ENCODE data around the gene SEC31B.

Gene SEC31B

DNA sequence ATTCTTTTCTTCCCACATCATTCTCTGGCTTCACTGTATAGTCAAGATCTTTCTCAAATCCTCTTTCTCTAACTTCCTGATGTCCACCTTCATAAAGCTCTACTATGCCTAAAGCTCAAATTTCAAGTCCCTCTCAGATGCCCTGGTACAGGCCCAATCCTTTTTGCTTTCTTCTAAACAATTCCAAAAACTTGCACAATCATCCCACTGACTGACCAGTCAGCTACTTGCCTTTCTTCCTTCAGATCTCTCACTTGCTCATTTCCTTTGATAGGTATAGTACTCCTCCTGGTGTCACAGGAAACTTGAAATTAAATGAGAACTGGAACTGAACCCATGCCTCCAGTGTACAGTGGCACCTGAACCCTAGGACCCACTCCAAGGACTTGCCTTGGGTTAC is 18.2 kb downstream of the SEC31B start:
- no peak overlapping the region for H3K27ac ChIP-seq
- DNase-seq (ENCODE audit: low read depth, low spot score), result no peak

DNA sequence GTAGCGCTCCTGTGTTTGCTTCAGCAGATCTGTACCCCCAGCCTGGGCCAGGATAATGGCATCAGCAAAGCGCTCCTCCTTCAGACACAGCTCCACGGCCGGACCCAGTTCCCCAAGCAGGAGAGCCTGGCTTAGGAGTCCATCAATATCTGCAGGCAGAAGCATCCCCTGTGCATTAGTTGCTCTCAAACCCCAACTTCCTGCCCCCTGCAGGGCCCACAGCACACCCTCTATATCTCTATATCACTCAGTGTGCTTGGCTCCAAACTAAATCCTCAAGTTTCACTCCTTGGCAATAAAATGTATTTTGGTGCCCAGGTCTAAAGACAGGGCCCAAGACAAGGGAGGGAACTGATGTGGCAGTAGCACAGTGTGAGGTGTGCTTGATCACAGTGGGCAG is 21.6 kb downstream of the SEC31B start:
- no peak overlapping the region for H3K27ac ChIP-seq
- DNase-seq (ENCODE audit: low read depth, low spot score), result no peak

DNA sequence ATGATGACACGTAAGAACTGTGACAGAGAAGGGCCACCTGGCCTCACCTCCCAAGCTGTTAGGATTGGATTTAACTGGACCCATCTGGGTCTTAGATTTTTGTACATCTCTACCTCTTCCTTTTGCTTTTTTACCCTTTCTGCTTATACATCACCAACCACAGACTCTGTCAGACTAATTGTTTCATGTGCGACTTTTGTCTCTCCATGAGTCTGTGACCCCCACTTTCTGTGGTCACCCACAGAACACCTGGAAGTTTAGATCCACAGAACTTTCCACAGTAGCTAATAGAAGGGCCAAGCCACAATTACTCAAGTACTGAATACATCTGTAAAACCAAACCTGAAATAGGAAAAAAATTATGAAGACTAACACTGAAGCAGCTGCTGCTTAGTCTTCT is 23.1 kb downstream of the SEC31B start:
- no peak for DNase-seq (ENCODE audit: low read depth, low spot score)
- H3K27ac ChIP-seq, result no peak overlapping the region

DNA sequence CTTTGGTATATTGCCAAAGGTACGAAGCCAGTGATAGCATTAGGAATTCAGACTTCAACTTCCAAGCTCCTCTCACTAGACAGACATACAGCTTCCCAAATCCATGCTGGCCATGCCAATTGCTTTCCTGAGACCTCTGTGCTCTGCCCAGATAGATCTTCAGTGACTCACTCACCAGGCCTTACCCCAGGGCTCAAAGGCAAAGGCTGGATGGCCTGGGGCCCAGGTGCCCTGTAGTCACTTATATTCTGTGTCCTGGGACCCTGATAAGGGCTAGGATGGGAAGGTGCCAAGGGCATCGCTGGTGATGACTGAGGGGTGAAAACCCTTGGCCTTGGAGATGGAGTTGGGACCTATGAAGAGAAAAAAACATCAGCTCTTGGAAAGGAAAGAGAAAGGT is 29.1 kb downstream of the SEC31B start:
- no peak overlapping the region for H3K27ac ChIP-seq
- DNase-seq (ENCODE audit: low read depth, low spot score), result no peak

DNA sequence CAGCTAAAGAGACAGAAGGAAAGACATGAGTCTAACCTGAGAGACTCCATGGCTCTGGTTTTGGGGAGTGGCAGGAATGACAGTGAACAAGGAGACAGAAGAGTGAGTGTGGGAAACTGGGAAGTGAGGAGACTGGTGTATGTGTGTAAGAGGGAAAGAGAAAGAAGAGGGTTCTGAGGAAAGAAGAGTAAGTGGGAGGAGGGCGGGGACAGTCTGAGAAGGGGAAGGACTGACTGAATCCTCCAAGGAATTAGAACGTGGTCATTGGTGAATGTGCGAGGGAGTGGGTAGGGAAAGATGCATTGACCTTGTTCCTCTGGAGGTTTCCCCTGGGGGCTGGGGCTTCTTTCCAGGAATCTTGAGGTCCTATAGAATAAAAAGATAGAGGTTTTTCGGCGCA is 30.3 kb downstream of the SEC31B start:
- no peak overlapping the region for H3K27ac ChIP-seq
- no peak for DNase-seq (ENCODE audit: low read depth, low spot score)

DNA sequence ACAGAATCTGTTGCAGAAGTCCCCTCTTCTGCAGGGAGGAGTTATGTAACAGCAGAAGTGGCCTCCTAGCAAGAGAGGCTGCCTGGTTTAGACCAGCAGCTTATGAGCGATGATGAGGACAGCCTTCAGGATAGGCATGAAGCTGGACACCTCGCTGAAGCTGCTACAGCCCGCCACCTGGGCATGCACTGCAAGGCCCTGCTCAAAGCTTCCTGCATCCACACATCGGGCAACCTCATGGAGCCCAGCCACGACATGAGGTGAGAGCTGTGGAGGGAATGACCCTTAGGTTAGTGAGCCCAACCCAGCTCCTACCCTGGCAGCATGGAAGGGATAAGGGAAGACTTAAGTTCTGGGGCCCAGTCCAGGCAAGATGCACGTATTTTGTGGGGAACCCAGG is 32.1 kb downstream of the SEC31B start:
- no peak for DNase-seq (ENCODE audit: low read depth, low spot score)
- no peak overlapping the region for H3K27ac ChIP-seq

DNA sequence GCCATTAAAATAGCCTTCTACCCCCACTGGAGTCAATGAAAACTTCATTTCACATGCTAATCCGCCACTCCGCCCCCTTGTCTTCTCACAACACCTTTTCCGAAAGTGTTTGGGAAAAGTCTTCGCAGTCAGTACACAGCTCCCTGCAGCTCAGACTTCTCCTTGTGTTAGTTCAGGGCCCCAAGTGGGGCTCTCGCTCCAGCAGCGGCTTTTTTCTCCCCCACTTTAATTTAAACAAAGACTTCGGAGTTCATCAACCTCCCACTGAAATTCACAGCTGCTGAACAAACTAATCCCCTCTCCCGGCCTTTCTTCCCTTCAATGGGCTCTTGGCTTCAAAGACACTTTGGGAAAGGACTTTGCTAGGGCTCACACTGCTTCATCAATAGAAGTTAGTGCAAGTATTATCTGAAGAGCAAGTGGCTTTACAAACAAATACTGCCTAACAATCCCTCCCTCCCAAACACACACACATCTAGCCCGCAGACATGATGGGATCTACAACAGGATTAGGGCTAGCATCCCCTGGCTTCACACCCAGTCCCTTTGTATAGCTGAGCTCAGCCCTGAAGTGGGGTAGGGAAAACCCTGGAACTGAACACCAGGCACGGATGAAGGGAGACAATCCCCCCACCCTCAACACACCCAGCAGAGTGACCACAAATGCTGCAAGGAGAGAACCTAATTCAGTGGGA is 33.7 kb downstream of the SEC31B start:
- DNase-seq (ENCODE audit: low read depth, low spot score), result no peak
- no peak overlapping the region for H3K27ac ChIP-seq

DNA sequence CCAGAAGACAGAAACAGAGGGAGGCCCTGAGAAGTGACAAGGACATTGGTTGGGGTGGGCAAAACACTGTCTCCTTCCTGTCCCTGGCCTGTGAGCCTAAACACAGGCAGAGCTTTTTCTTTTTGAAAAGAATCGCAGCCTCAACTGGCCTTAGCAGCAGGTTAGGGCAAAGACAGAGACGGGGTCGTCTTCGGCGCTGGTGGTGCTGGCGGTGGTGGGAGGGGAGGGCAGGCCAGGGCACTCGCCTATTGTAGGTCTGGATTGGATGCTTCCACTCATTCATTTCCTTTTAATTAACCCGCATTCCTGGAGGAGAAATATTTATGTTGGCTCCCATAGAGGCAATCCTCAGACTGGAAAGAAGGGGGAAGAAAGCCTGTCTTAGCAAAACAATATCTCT is 34.3 kb downstream of the SEC31B start:
- DNase-seq (ENCODE audit: low read depth, low spot score), result no peak
- no peak overlapping the region for H3K27ac ChIP-seq

DNA sequence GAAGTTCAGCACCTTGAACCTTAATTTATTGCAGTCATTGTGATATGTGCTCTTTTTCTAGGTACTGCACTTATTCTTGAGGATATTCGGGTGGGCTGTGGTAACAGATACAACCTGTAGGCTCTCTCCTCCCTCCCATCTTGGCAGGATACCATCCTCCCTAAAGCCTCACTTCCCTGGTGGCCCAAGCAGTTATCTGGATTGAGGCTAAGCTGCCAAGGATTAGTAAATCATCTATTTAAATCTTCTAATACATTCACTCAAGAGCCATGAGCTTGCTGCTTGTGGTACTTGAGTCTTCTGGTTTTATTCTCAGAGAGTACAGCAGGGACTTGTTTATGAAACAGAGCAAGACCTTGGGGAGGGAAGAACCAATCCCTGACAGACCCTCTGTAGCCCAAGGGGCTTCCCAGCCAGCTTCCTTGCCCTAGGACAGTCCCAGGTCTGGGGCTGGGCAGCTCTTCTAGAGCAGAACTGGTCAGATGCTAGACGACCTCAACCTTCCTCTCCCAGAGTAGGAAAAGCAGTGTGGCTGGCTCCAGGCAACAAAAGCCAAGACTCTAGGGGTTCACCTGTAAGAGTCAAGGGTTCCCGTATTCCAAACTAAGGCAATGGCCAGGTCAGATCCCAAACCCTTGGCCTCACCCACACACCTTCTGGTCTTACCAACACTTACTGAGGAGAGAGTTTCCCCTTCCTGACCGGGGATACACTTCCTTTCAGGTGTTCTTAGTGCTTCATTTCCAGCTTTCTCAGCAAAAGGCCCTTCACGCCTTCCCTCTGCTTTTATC is 35.6 kb downstream of the SEC31B start:
- no peak overlapping the region for H3K27ac ChIP-seq
- DNase-seq (ENCODE audit: low read depth, low spot score), result no peak

DNA sequence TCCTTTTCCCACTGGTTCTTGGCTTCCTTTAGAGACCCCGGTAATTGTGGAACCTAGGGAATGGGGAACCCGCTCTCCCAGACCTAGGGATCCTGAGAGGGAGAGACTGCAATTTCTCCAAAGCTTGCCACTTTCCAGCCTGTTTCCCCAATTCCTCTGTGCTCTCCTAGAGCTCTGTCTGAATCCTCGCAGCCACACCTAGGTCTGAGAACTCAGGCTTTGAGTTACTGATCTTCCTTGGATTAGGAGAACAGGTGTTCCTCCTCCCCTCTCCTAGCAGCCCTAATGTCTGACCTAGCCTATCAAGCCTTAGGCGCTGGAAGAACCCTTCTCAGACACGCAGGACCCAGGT is 36.9 kb downstream of the SEC31B start:
- DNase-seq (ENCODE audit: low read depth, low spot score), result no peak
- H3K27ac ChIP-seq, result no peak overlapping the region

DNA sequence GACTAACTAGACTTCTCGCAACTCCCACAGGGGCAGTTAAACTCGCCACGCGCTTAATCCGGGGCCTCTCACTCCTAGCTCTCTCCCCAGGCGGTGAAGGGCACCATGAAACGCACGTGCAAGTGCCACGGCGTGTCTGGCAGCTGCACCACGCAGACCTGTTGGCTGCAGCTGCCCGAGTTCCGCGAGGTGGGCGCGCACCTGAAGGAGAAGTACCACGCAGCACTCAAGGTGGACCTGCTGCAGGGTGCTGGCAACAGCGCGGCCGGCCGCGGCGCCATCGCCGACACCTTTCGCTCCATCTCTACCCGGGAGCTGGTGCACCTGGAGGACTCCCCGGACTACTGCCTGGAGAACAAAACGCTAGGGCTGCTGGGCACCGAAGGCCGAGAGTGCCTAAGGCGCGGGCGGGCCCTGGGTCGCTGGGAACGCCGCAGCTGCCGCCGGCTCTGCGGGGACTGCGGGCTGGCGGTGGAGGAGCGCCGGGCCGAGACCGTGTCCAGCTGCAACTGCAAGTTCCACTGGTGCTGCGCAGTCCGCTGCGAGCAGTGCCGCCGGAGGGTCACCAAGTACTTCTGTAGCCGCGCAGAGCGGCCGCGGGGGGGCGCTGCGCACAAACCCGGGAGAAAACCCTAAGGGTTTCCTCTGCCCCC is 37.4 kb downstream of the SEC31B start:
- no peak overlapping the region for H3K27ac ChIP-seq
- DNase-seq (ENCODE audit: low read depth, low spot score), result no peak

DNA sequence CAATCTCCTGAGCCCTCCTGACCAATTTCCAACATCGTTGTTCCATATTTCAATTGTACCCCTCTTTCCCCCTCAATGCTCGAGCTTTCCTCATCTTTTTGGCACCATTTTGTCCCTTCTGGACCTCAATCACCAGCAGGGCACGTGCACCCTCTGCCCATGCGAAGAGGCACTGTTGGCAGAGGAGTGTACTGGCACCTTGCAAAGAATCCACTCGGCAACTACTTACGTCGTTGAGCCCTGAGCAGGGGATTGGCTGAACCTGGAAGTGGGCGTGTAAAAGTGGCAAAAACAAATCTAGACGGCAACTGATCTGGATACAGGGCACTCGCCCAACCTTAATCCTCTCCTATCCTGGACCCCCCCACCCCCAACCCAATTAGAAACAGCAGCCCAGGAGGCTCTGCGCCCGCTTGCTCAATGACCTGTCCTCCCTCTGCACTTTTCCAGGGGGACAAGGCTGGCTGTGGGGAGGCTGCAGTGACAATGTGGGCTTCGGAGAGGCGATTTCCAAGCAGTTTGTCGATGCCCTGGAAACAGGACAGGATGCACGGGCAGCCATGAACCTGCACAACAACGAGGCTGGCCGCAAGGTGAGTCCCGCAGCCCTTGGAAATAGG is 38.1 kb downstream of the SEC31B start:
- no peak overlapping the region for H3K27ac ChIP-seq
- DNase-seq (ENCODE audit: low read depth, low spot score), result peak; percentile 41

DNA sequence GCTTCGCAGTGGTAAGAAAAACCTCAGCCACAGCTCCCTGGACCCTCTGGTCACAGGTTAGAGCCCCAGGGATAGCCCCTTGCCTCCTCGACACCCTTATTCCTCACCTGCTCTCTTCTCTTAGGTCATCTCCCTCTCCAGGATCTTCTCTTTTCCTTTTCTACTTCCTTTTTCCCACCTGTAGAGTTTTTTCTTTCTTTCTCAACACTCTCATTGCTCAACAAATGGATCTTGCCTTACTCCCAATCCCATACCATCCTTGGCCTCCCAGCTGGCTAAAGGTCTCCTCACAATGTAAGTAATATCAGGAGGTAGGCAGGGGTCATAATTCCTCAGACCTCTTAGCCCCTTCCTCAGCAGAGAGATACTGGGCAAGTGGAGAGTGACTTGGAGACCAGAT is 39.7 kb downstream of the SEC31B start:
- no peak overlapping the region for H3K27ac ChIP-seq
- DNase-seq (ENCODE audit: low read depth, low spot score), result no peak

DNA sequence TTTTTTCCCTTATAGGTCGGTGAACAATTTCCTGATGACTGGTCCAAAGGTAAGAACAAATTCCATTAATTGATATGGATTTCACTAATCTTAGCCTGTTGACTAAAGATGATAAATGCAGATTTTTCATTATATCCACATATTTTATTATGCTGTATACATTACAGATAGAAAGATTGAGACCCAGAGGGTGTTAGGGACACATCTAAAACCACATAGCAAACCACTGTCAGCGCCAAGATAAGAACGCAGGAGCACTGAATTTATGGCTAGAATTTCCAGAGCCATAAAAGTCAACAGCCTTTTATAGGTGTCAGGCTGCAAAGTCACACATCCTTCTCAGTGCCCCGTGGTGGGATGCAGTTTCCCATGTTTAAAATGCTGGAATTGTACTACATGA is 40.6 kb downstream of the SEC31B start:
- no peak overlapping the region for H3K27ac ChIP-seq
- no peak for DNase-seq (ENCODE audit: low read depth, low spot score)

DNA sequence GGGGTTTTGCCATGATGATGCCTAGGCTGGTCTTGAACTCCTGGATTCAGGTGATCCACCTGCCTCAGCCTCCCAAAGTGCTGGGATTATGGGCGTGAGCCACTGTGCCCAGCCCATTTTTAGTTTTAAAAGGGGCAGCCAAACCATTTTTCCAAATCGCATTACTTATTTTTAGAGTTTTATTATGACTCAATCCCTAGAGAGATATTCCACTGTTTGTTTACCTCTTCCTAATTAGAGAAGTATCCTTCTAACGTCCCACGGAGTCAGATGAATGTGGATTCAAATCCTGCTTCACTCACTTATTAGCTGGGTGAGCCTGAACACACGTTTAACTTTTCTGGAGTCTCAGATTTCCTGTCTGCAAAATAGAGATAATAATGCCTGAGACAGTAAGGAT is 41.7 kb downstream of the SEC31B start:
- H3K27ac ChIP-seq, result no peak overlapping the region
- DNase-seq (ENCODE audit: low read depth, low spot score), result no peak

DNA sequence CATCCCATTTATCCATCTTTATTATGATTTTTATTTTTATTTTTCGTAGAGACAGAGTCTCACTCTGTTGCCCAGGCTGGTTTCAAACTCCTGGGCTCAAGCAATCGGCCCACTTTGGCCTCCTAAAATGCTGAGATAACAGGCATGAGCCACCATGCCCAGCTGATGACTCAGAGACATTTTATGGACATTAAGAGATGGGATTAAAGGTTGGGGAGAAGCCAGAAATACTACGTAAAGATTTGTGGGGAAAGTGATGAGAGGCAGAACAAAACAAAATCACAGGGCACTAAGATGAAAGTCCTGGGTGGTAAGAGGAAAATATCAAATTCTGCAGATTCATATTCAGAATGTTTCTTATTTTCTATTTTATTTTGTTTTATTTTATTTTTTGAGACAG is 49.3 kb downstream of the SEC31B start:
- no peak for DNase-seq (ENCODE audit: low read depth, low spot score)
- H3K27ac ChIP-seq, result no peak overlapping the region

DNA sequence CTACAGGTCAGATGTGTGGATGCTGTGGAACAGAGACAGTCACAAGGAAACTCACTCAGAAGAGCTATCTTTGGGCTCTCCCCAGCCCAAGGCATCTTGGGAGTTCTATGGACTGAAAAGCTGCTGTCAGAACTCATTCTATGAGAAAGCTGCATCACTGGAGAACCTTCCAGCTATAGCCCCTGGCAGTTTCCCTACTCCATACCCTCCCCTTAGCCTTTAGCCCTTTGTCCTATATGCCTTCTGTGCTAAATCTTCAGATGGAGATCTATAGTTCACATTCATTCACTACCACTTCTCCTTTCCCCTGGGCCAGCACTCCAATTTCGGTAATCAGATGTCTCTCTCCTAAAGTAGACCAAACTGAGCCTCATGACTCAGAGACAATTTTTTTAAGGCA is 49.9 kb downstream of the SEC31B start:
- H3K27ac ChIP-seq, result no peak overlapping the region
- no peak for DNase-seq (ENCODE audit: low read depth, low spot score)

DNA sequence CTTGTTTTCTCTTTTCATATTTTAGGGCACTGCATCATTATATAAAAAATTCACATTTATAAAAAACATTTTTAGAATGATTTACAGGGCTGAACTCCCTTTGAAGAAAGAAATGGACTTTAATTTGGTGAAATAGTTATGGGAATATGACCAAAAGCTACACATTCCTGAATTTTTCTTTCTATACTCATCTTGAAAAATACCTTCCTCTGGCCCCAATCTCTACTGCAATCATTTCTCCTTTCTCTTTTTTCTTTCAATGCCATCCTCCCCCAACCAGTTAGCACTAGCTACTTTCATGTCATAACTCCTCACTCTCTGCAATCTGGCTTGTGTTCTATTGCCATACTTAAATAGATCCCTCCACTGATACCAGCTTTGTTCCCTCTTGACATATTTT is 50.7 kb downstream of the SEC31B start:
- no peak overlapping the region for H3K27ac ChIP-seq
- no peak for DNase-seq (ENCODE audit: low read depth, low spot score)

DNA sequence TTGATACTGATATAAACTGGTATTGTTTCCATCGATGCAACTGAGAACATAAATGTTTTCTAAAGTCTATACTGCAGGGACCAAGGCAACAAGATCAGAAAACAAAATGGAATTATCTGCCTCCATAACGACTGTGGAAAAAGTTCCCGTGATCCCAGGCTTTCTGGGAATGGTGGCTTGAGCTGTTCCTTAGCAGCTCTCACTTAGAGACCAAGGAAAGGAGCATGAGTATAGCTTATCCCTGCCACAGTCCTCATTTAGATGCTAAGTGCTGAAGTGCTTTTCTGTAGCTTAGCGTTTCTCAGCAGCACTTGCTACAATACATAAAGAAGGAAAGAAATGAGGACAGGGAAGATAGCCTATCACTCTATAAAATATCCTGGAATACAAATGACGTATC is 51.3 kb downstream of the SEC31B start:
- no peak overlapping the region for H3K27ac ChIP-seq
- DNase-seq (ENCODE audit: low read depth, low spot score), result no peak

DNA sequence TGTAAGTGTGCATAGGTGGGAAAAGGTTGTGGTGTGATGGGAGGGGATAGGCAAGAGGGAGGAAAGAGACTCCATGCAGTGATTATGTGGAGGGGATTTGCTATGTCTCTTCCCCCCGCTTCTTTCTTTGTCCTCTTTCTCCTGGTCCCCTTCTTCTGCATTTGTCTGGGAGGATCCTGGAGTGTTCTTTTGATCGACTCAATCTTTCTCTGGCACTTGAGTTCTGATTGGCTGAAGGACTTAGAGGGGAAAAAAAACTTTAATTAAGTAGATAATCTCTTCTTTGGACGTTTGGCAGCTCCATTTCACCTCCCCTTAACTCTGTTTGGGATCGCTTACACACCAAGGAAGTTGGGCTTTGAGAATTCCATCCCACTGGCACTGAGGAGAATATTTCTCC is 57.0 kb downstream of the SEC31B start, which contains the start of gene WNT8B:
Gene WNT8B, plus strand, starts transcription at position 301 of the 400 bp plus-strand sequence. CDS start 160 bp downstream, outside the sequence.
- no peak within 1 kb of the TSS for H3K27ac ChIP-seq
- DNase-seq (ENCODE audit: low read depth, low spot score), result no peak

DNA sequence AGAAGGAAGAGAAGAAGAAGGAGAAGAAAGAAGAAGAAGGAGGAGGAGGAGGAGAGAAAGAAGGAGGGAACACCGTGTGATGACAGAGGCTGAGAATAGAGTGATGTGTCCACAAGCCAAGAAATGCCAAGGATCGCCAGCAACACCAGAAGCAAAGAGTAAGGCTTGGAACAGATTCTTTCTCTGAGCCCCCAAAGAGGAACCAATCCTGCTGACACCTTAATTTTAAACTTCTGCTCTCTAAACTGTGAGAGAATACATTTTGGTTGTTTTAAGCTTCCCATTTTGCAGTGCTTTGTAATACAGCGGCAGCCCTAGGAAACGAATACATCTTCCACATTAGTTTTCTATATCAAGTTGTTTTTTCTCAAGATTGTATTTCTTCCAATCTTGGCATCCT is 70.7 kb downstream of the SEC31B start:
- no peak overlapping the region for H3K27ac ChIP-seq
- DNase-seq (ENCODE audit: low read depth, low spot score), result no peak
